Choroid plexus epithelial cell (primary cell): ENCODE results near the gene VWA1.
"Not testable (repeated sequence)": the region's sequence is repeated elsewhere in the genome, so short reads cannot be mapped to it uniquely, and the experiment has no call there.

Experiments used
- DNase-seq: peaks from one replicate; pipeline ENCODE4 v3.0.0-alpha.2; 2010; ENCODE audit warnings: low read depth
- H3K4me3 ChIP-seq: 2 replicates; pipeline ENCODE4 v1.5.1; 2011; ENCODE audit warnings: low read depth, mild to moderate bottlenecking, control low read depth, low read length, moderate library complexity
- CTCF ChIP-seq: conservative IDR thresholded peaks from 2 replicates; pipeline ENCODE4 v1.5.1; 2011; ENCODE audit warnings: low read depth, mild to moderate bottlenecking, control low read depth, inconsistent platforms, low read length, moderate library complexity

VWA1 gene

GRCh38 chr1:1425753-1426495, 9.6 kb upstream of the VWA1 start:
- no peak for DNase-seq
- no peak for TF ChIP-seq CTCF
- H3K4me3 ChIP-seq, result no peak overlapping the region

- H3K4me3 ChIP-seq, result no peak overlapping the region
- no peak for TF ChIP-seq CTCF
- no peak for DNase-seq
Observed at GRCh38 chr1:1426496-1427105, 8.9 kb upstream of the VWA1 start.

GRCh38 chr1:1427106-1427819, 8.2 kb upstream of the VWA1 start:
- DNase-seq, result no peak
- H3K4me3 ChIP-seq, result peak overlapping the region; percentile 33
- no peak for TF ChIP-seq CTCF

- no peak for TF ChIP-seq CTCF
- no peak for DNase-seq
- peak overlapping the region; percentile 33 for H3K4me3 ChIP-seq
Observed at GRCh38 chr1:1427820-1428148, 7.7 kb upstream of the VWA1 start.

- no peak overlapping the region for H3K4me3 ChIP-seq
- no peak for DNase-seq
- no peak for TF ChIP-seq CTCF
Observed at GRCh38 chr1:1428174-1428573, 7.3 kb upstream of the VWA1 start.

GRCh38 chr1:1428967-1429366, 6.5 kb upstream of the VWA1 start:
- not testable (repeated sequence) for DNase-seq, H3K4me3 ChIP-seq

GRCh38 chr1:1429671-1430073, 5.8 kb upstream of the VWA1 start:
- TF ChIP-seq CTCF, result no peak
- peak; percentile 59 for DNase-seq
- no peak overlapping the region for H3K4me3 ChIP-seq
